K562 (cell line): ENCODE measurements around the gene UCHL5. TPM values are rescaled to one million over a fixed set of nuclear protein-coding genes. Genes with fewer than 3 reads are reported as not detected.

Experiments
- CBFB ChIP-seq: sonication (generic); formaldehyde crosslinking; IDR thresholded peaks from 2 replicates; pipeline ENCODE4 v1.4.0; 2020; ENCODE audit warnings: mild to moderate bottlenecking, missing genetic modification reagents
- CBX3 ChIP-seq, 2 experiments: IDR thresholded peaks; 1 replicate in 1 of 2; 2 replicates in 1 of 2; pipeline ENCODE4 v1.6.1; 2012; ENCODE audit warnings: inconsistent platforms in 2 of 2, low read length in 2 of 2, borderline replicate concordance in 1 of 2, control low read depth in 1 of 2
- E2F6 ChIP-seq, 2 experiments: IDR thresholded peaks; 2 replicates each; pipeline ENCODE4 v1.6.1; 2011; ENCODE audit warnings: borderline replicate concordance in 1 of 2, control low read depth in 1 of 2, low read depth in 1 of 2, low read length in 1 of 2, mild to moderate bottlenecking in 1 of 2, mixed read lengths in 1 of 2, moderate library complexity in 1 of 2; ENCODE audit not compliant: insufficient read depth in 1 of 2, insufficient read length in 1 of 2, poor library complexity in 1 of 2, severe bottlenecking in 1 of 2; ENCODE audit errors: extremely low read depth in 1 of 2
- ESRRA ChIP-seq: fragments of 450-650 bp; IDR thresholded peaks from 2 replicates; pipeline ENCODE4 v1.6.1; 2014; ENCODE audit warnings: low read depth, mild to moderate bottlenecking, moderate library complexity, borderline replicate concordance
- ETV6 ChIP-seq, 3 experiments: fragments of 150-350 bp in 1 of 3; sonication (generic) in 1 of 3; formaldehyde crosslinking in 1 of 3; IDR thresholded peaks; 2 replicates each; pipeline versions ENCODE4 v1.6.1 to v1.8.0; 2014 to 2022; ENCODE audit warnings: borderline replicate concordance in 2 of 3, low read depth in 2 of 3, antibody characterized with exemption in 1 of 3, low read length in 1 of 3, mild to moderate bottlenecking in 1 of 3, missing genetic modification reagents in 1 of 3
- FUS ChIP-seq: fragments of 200-400 bp; formaldehyde crosslinking; optimal IDR thresholded peaks from 2 replicates; pipeline ENCODE3; 2017; ENCODE audit warnings: low read depth, low read length
- GMEB1 ChIP-seq: fragments of 250-450 bp; sonication (Bioruptor Pico); IDR thresholded peaks from 2 replicates; pipeline ENCODE4 v1.4.0; 2020; ENCODE audit warnings: mild to moderate bottlenecking
- JUN ChIP-seq, 2 experiments: sonication (generic) in 1 of 2; formaldehyde crosslinking in 1 of 2; IDR thresholded peaks; 2 replicates each; pipeline versions ENCODE4 v1.6.1 to v1.8.0; 2012 to 2022; ENCODE audit warnings: borderline replicate concordance in 2 of 2, mild to moderate bottlenecking in 2 of 2, improper control_type of control experiment in 1 of 2, low read depth in 1 of 2, low read length in 1 of 2, missing genetic modification reagents in 1 of 2
- NELFE ChIP-seq: IDR thresholded peaks from 2 replicates; pipeline ENCODE4 v1.6.1; 2011; ENCODE audit warnings: mild to moderate bottlenecking; ENCODE audit not compliant: insufficient read depth, insufficient read length
- NEUROD1 ChIP-seq: fragments of 150-350 bp; IDR thresholded peaks from 2 replicates; pipeline ENCODE4 v1.6.1; 2014; ENCODE audit warnings: borderline replicate concordance, low read length, low read depth; ENCODE audit not compliant: partially characterized antibody
- NFATC3 ChIP-seq: fragments of 450-650 bp; IDR thresholded peaks from 2 replicates; pipeline ENCODE4 v1.6.1; 2017; ENCODE audit warnings: mild to moderate bottlenecking
- NFRKB ChIP-seq: fragments of 450-650 bp; IDR thresholded peaks from 2 replicates; pipeline ENCODE4 v1.6.1; 2016; ENCODE audit warnings: low read depth
- POLR2AphosphoS2 ChIP-seq: IDR thresholded peaks from 2 replicates; pipeline ENCODE4 v1.6.1; 2012; ENCODE audit warnings: low read length, improper control_type of control experiment
- SOX6 ChIP-seq: fragments of 450-650 bp; IDR thresholded peaks from 2 replicates; pipeline ENCODE4 v1.6.1; 2014; ENCODE audit warnings: mild to moderate bottlenecking
- TGIF2 ChIP-seq: sonication (generic); formaldehyde crosslinking; IDR thresholded peaks from 2 replicates; pipeline ENCODE4 v1.8.1; 2022; ENCODE audit warnings: mild to moderate bottlenecking, missing genetic modification reagents, moderate library complexity
- ZFP30 ChIP-seq: fragments of 250-450 bp; sonication (Bioruptor Pico); IDR thresholded peaks from 2 replicates; pipeline ENCODE4 v1.8.0; 2022; ENCODE audit warnings: moderate library complexity, mild to moderate bottlenecking, inconsistent platforms, borderline replicate concordance
- ZNF436 ChIP-seq: fragments of 250-450, 450-650 bp; sonication (Bioruptor Pico); formaldehyde crosslinking; IDR thresholded peaks from 2 replicates; pipeline ENCODE4 v1.7.0; 2020; ENCODE audit warnings: mild to moderate bottlenecking
- ZNF561 ChIP-seq: fragments of 450-650 bp; formaldehyde crosslinking; conservative IDR thresholded peaks from 2 replicates; pipeline ENCODE4 v1.4.0; 2020; ENCODE audit warnings: mild to moderate bottlenecking, moderate library complexity
- ZNF785 ChIP-seq: fragments of 250-450 bp; sonication (Bioruptor Pico); IDR thresholded peaks from 2 replicates; pipeline ENCODE4 v1.4.0; 2020; ENCODE audit warnings: mild to moderate bottlenecking
- ZNF830 ChIP-seq: fragments of 250-450 bp; sonication (Bioruptor Pico); IDR thresholded peaks from 2 replicates; pipeline ENCODE4 v1.5.0; 2021; ENCODE audit warnings: mild to moderate bottlenecking
- polyA plus RNA-seq, 8 experiments: library from polyadenylated mRNA; depleted of rRNA in 4 of 8; stranded (reverse) in 5 of 8; unstranded in 3 of 8; fragments of >200 nt; fragmentation: Nextera tagmentation in 2 of 8; fragmentation: Illumina TruSeq in 1 of 8; extraction: Ambion mirVana in 2 of 8; extraction: Trizol in 1 of 8; gene quantifications; 2 replicates each; pipeline versions ENCODE4 v1.2.1 to v1.2.3, GENCODE V29; 2011 to 2014; ENCODE audit warnings: inconsistent platforms in 1 of 8, missing spikeins in 1 of 8
- total RNA-seq, 7 experiments: library from RNA; depleted of rRNA in 6 of 7; stranded (reverse); fragments of >200 nt in 6 of 7; fragmentation: Illumina TruSeq in 2 of 7; extraction: Trizol in 2 of 7; gene quantifications; 2 replicates each; pipeline versions ENCODE4 v1.2.1 to v1.2.3, GENCODE V29; 2011 to 2021; ENCODE audit warnings: low replicate concordance in 1 of 7
- TF ChIP-seq, protein P1 (sequence below): fragments of 250-450 bp; sonication (Bioruptor Pico); IDR thresholded peaks from 2 replicates; pipeline ENCODE4 v1.8.0; 2021; ENCODE audit warnings: mild to moderate bottlenecking, moderate library complexity
- TF ChIP-seq, protein P2 (sequence below): fragments of 450-650 bp; IDR thresholded peaks from 2 replicates; pipeline ENCODE4 v1.6.1; 2016; ENCODE audit warnings: antibody characterized with exemption

The UCHL5 gene
- total and polyA plus RNA-seq, 9 of the 15 experiments (the other 6 are each of a cell fraction or from before 2014, with no cell fraction given), result 61.0 to 206 (median 122) TPM

- TF ChIP-seq GMEB1 (CRISPR knock-in tag), result peak; percentile 64; the same call in 1 of the 2 replicates
- TF ChIP-seq, protein P1, sequence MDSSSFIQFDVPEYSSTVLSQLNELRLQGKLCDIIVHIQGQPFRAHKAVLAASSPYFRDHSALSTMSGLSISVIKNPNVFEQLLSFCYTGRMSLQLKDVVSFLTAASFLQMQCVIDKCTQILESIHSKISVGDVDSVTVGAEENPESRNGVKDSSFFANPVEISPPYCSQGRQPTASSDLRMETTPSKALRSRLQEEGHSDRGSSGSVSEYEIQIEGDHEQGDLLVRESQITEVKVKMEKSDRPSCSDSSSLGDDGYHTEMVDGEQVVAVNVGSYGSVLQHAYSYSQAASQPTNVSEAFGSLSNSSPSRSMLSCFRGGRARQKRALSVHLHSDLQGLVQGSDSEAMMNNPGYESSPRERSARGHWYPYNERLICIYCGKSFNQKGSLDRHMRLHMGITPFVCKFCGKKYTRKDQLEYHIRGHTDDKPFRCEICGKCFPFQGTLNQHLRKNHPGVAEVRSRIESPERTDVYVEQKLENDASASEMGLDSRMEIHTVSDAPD, result no peak
- TF ChIP-seq CBFB, result no peak
- TF ChIP-seq POLR2AphosphoS2, result no peak
- peak; percentile 88 for TF ChIP-seq SOX6
- TF ChIP-seq FUS, result no peak
- no peak for TF ChIP-seq ZNF436
- no peak for TF ChIP-seq NELFE
- TF ChIP-seq ZNF561, result no peak
- peak in 1 of 2 experiments; percentile 66; a peak in 1 of 3 replicates for TF ChIP-seq CBX3 (IDR thresholded peaks at IDR 0.05; ENCODE audit: borderline replicate concordance in 1 of 2, low read length in 2 of 2)
- peak; percentile 64 for TF ChIP-seq NEUROD1
- TF ChIP-seq ESRRA, result no peak
- no peak for TF ChIP-seq TGIF2
- TF ChIP-seq ZFP30, result no peak
- no peak for TF ChIP-seq E2F6 (IDR thresholded peaks at IDR 0.05; ENCODE audit: borderline replicate concordance in 1 of 2, extremely low read depth in 1 of 2, insufficient read depth in 1 of 2, insufficient read length in 1 of 2, low read depth in 1 of 2, low read length in 1 of 2, poor library complexity in 1 of 2, severe bottlenecking in 1 of 2)
- TF ChIP-seq NFRKB, result no peak; the same call in 1 of the 2 replicates
- TF ChIP-seq, protein P2, sequence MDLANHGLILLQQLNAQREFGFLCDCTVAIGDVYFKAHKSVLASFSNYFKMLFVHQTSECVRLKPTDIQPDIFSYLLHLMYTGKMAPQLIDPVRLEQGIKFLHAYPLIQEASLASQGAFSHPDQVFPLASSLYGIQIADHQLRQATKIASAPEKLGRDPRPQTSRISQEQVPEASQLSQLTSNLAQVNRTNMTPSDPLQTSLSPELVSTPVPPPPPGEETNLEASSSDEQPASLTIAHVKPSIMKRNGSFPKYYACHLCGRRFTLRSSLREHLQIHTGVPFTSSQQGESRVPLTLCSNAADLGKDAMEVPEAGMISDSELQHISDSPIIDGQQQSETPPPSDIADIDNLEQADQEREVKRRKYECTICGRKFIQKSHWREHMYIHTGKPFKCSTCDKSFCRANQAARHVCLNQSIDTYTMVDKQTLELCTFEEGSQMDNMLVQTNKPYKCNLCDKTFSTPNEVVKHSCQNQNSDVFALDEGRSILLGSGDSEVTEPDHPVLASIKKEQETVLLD, result peak; percentile 94
- peak; percentile 83; the same call in 1 of the 2 replicates for TF ChIP-seq NFATC3
- no peak for TF ChIP-seq ZNF830 (CRISPR knock-in tag)
- no peak for TF ChIP-seq ZNF785
- TF ChIP-seq ETV6 (IDR thresholded peaks at IDR 0.05; ENCODE audit: borderline replicate concordance in 1 of 2, low read depth in 2 of 2, low read length in 1 of 2), result no peak
- no peak for TF ChIP-seq ETV6 (CRISPR knock-in tag; IDR thresholded peaks at IDR 0.05; ENCODE audit: borderline replicate concordance)
- peak; percentile 52; the same call in 1 of the 2 replicates for TF ChIP-seq JUN (IDR thresholded peaks at IDR 0.05; ENCODE audit: borderline replicate concordance, low read depth, low read length)
- TF ChIP-seq JUN (CRISPR knock-in tag; IDR thresholded peaks at IDR 0.05; ENCODE audit: borderline replicate concordance), result no peak
Measured at GRCh38 chr1:192986110-192986747, 72.9 kb downstream of the UCHL5 start (continued).
